Naive thymus-derived CD8-positive, alpha-beta T cell (primary cell): ENCODE results near the gene EHBP1. TPM values are rescaled to one million over a fixed set of nuclear protein-coding genes. Genes with fewer than 3 reads are reported as not detected.

Experiments used
- ATAC-seq, 2 donors: fragments of 150-1000 bp; cut with Tn5 transposase in 1 of 2; sonication (Bioruptor Pico), chemical (Tn5 transposase) in 1 of 2; 1 replicate in 1 of 2; 2 replicates in 1 of 2; pipeline ENCODE4 v1.10.0; 2021; ENCODE audit warnings: mild to moderate bottlenecking in 2 of 2, moderate library complexity in 2 of 2
- POLR2A ChIA-PET: fragments of 350-600 bp; sonication (Branson Sonifier 250); formaldehyde crosslinking; loops from one replicate; lab custom pipeline; 2021; ENCODE audit warnings: antibody characterized with exemption; lab: Charles Lee
- DNase-seq, 10 donors: peaks; one replicate each; pipeline versions ENCODE4 v3.0.0 to v3.0.0-alpha.2; 2020 to 2022
- H3K27ac Mint-ChIP-seq, 10 donors: one replicate each; pipeline ENCODE4 v1.8.0; 2020 to 2022; ENCODE audit warnings: mild to moderate bottlenecking in 10 of 10, mixed read lengths in 10 of 10, moderate library complexity in 4 of 10, inconsistent platforms in 1 of 10
- H3K27me3 Mint-ChIP-seq, 5 donors: one replicate each; pipeline ENCODE4 v1.8.0; 2021 to 2022; ENCODE audit warnings: mixed read lengths in 5 of 5
- H3K36me3 Mint-ChIP-seq, 3 donors: one replicate each; pipeline ENCODE4 v1.8.0; 2020 to 2022; ENCODE audit warnings: mixed read lengths in 3 of 3, mild to moderate bottlenecking in 2 of 3, inconsistent platforms in 1 of 3
- H3K4me1 Mint-ChIP-seq, 4 donors: one replicate each; pipeline ENCODE4 v1.8.0; 2021 to 2022; ENCODE audit warnings: mixed read lengths in 4 of 4
- H3K4me3 Mint-ChIP-seq, 10 donors: one replicate each; pipeline ENCODE4 v1.8.0; 2020 to 2022; ENCODE audit warnings: mild to moderate bottlenecking in 10 of 10, mixed read lengths in 10 of 10, moderate library complexity in 6 of 10, inconsistent platforms in 1 of 10
- H3K9me3 Mint-ChIP-seq, 9 donors: one replicate each; pipeline ENCODE4 v1.8.0; 2020 to 2022; ENCODE audit warnings: mixed read lengths in 9 of 9, mild to moderate bottlenecking in 3 of 9, inconsistent platforms in 1 of 9, moderate library complexity in 1 of 9
- polyA plus RNA-seq, 3 donors: library from polyadenylated mRNA; unstranded; fragments of 300-500 nt; fragmentation: Illumina TruSeq; gene quantifications; one replicate each; pipeline ENCODE4 v1.2.3, GENCODE V29; 2021
- total RNA-seq, 8 experiments: library from RNA in 2 of 8; stranded (reverse) in 2 of 8; gene quantifications; one replicate each; pipeline ENCODE4 v1.2.3 and lab custom pipeline; 2021 to 2026

Gene EHBP1
- total and polyA plus RNA-seq, 5 experiments from 2014 or later = 9.8 to 30.8 (median 10.3) TPM

DNA sequence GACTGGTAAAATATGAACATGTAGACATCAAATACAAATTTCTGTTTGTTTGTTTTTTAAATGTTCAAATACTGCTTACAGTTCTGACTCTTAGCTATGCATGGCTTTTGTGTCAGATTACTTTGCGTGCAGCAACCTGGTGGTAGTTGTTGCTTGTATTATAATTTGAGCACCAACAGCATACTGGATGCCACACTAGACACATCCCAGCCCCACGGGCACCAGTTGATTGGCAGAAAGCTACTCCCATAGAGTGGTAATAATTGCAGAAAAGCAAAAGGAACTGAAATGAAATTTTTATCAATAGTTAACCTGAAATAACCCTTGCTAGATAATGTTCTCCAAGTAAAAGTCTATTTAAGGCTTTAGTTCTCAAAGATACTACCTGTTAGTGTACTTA lies 91.6 kb downstream of the EHBP1 start:
- Mint-ChIP-seq H3K9me3 (no peaks in the 10 kb centered on the region), H3K4me3 (no peak overlapping the region), H3K27ac (no peak overlapping the region), H3K27me3 (no peaks in the 10 kb centered on the region), H3K4me1 (peaks cover 11 to 27% (median 24%) of the 10 kb centered on the region in 4 donors), H3K36me3 (no peaks in the 10 kb centered on the region)
- no peak for DNase-seq
- no peak for ATAC-seq
- POLR2A ChIA-PET = no interaction called here

DNA sequence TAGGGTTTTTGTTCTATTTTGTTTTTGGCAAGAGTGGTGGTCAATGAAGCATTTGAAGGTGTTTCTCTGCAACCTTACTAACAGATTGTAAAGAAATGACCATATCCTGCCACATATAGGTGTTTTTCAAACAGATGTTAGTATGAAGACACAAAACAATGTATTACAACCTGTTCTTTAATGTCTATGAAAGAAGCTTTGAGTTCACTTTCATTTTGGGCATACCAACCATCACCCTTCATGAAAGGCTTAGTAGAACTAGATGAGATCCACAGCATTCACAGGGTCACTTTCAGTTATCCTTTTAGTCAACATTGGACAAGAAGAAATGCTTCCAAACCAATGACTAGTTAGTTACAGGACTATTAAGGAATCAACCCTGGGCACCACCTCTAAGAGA lies 95.1 kb downstream of the EHBP1 start:
- Mint-ChIP-seq H3K27me3 (no peaks in the 10 kb centered on the region), H3K36me3 (peaks cover 0 to 6% (median 5%) of the 10 kb centered on the region in 3 donors), H3K27ac (no peak overlapping the region), H3K9me3 (no peaks in the 10 kb centered on the region), H3K4me3 (peak overlapping the region in 2 of 10 donors; percentile 4 to 61), H3K4me1 (peaks cover 9 to 29% (median 26%) of the 10 kb centered on the region in 4 donors)
- POLR2A ChIA-PET = no interaction called here
- ATAC-seq (no peak), DNase-seq (no peak)

DNA sequence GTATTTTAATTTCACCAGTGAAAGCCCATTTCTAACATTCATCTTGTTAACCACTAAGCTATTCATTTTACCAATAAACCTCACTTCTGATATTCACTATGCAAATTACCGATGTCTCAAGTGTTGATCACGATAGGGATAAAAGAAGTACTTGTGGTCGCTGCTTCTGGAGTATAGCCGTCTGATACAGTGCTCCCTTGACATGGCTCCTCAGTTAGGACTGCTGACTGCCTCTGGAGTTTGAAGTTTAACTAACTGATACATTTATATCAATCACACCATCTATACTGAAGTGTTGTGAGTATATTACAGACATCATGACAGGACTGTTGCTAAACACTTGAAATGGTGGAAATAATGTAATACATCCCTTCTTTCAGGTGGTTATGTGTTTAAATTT lies 95.6 kb downstream of the EHBP1 start:
- Mint-ChIP-seq H3K36me3 (peaks cover 0 to 11% (median 9%) of the 10 kb centered on the region in 3 donors), H3K27ac (peak overlapping the region in 2 of 10 donors; percentile 29 to 50), H3K4me3 (peak overlapping the region in 5 of 10 donors; percentile 25 to 61 (median 59)), H3K4me1 (peaks cover 9 to 29% (median 26%) of the 10 kb centered on the region in 4 donors), H3K27me3 (no peaks in the 10 kb centered on the region), H3K9me3 (peaks cover 0 to 4% (median 0%) of the 10 kb centered on the region in 9 donors)
- no peak for DNase-seq
- ATAC-seq = no peak
- POLR2A ChIA-PET = no interaction called here

DNA sequence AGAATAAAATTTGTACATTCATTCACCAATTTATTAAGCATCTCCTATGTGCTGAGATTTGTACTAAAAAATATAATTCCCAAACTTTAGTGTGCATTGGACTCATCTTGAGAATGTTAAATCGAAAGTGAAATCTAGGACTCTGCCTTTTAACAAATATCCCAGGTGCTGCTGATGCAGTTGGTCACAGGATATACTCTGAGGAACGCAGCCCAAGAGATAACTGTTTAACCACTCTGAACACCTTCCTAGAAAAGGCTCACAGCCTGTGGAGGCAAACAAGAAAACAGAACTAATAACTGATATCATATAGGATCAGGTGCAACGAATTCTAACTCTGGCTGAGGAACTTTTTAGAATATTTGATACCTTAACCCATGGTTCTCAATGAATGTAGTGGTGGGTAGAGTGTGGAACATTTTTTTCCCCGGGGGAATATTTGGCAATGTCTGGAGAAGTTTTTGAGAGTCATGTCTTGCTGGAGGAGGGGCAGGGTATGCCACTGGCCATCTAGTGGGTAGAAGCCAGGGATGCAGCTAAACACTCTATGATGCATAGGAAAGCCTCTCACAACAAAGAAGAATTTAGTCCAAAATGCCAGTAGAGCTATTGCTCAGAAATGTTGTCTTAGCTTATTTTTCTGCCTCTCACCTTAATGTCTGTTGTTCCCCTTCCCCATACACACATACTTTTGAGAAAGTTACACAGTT lies 96.5 kb downstream of the EHBP1 start:
- H3K9me3 Mint-ChIP-seq = peaks cover 0 to 10% (median under 1%) of the 10 kb centered on the region in 9 donors
- peaks cover 0 to 19% (median 16%) of the 10 kb centered on the region in 3 donors for H3K36me3 Mint-ChIP-seq
- H3K4me3 Mint-ChIP-seq = peak overlapping the region; percentile 19 to 63 (median 60)
- ATAC-seq (no peak), DNase-seq (no peak)
- peak overlapping the region in 6 of 10 donors; percentile 2 to 65 (median 52) for H3K27ac Mint-ChIP-seq
- H3K4me1 Mint-ChIP-seq = peaks cover 9 to 29% (median 26%) of the 10 kb centered on the region in 4 donors
- H3K27me3 Mint-ChIP-seq = no peaks in the 10 kb centered on the region
- POLR2A ChIA-PET = no interaction called here

GRCh38 chr2:62803961-62804360 lies 98.4 kb downstream of the EHBP1 start:
- Mint-ChIP-seq H3K36me3 (peaks cover 13 to 32% (median 28%) of the 10 kb centered on the region in 3 donors), H3K27me3 (no peaks in the 10 kb centered on the region), H3K4me1 (peaks cover 13 to 35% (median 27%) of the 10 kb centered on the region in 4 donors), H3K27ac (no peak overlapping the region), H3K4me3 (no peak overlapping the region), H3K9me3 (peaks cover 3 to 15% (median 10%) of the 10 kb centered on the region in 9 donors)
- POLR2A ChIA-PET = no interaction called here
- DNase-seq (no peak), ATAC-seq (no peak)

DNA sequence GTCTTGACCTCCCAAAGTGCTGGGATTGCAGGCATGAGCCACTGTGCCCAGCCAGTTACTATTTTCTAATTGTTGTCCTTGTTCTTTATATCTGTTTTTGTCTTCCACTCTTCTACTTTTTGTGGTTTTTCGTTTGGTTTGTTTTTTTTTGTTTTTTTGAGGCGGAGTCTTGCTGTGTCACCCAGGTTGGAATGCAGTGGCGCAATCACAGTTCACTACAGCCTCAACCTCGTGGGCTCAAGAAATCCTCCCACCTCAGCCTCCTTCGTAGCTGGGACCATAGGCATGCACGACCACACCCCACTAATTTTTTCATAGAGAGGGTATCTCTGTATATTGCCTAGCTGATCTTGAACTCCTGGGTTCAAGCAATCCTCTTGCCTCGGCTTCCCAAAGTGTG lies 100.7 kb downstream of the EHBP1 start:
- no peak for DNase-seq
- H3K4me1 Mint-ChIP-seq = peaks cover 8 to 23% (median 11%) of the 10 kb centered on the region in 4 donors
- peaks cover 13 to 34% (median 28%) of the 10 kb centered on the region in 3 donors for H3K36me3 Mint-ChIP-seq
- POLR2A ChIA-PET = no interaction called here
- peaks cover 3 to 15% (median 10%) of the 10 kb centered on the region in 9 donors for H3K9me3 Mint-ChIP-seq
- peak overlapping the region in 1 of 10 donors; percentile 8 for H3K4me3 Mint-ChIP-seq
- H3K27me3 Mint-ChIP-seq = no peaks in the 10 kb centered on the region
- ATAC-seq = no peak
- H3K27ac Mint-ChIP-seq = no peak overlapping the region

- ATAC-seq = no peak
- Mint-ChIP-seq H3K4me3 (no peak overlapping the region), H3K27me3 (no peaks in the 10 kb centered on the region), H3K36me3 (peaks cover 13 to 34% (median 28%) of the 10 kb centered on the region in 3 donors), H3K4me1 (peaks cover 0 to 17% (median 10%) of the 10 kb centered on the region in 4 donors), H3K9me3 (peaks cover 3 to 15% (median 10%) of the 10 kb centered on the region in 9 donors), H3K27ac (no peak overlapping the region)
- DNase-seq = no peak
- POLR2A ChIA-PET = no interaction called here
Observed at GRCh38 chr2:62808554-62808953, 103.0 kb downstream of the EHBP1 start.

DNA sequence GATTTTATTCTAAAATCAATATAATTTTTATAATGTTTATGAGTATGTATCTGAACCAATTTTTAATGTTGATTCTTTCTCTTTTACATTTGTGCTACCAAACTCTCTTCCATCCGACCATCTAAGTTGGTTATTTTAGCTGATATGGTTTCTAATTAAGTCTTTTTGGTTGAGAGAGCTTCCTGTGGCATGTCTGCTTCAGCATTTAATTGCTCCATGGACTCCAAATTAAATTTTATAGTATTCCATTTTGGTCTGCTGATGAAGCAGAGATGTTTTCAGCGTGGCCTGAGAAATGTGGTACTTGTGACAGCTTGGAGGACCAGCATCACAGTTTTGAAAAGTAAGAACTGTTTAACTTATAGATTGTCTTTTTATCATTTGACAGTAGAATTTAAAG lies 105.6 kb downstream of the EHBP1 start:
- ATAC-seq (no peak), DNase-seq (no peak)
- H3K4me3 Mint-ChIP-seq = no peak overlapping the region
- peaks cover 2 to 23% (median 14%) of the 10 kb centered on the region in 4 donors for H3K4me1 Mint-ChIP-seq
- H3K27me3 Mint-ChIP-seq = no peaks in the 10 kb centered on the region
- POLR2A ChIA-PET = no interaction called here
- H3K9me3 Mint-ChIP-seq = peaks cover 3 to 15% (median 8%) of the 10 kb centered on the region in 9 donors
- no peak overlapping the region for H3K27ac Mint-ChIP-seq
- peaks cover 13 to 26% (median 17%) of the 10 kb centered on the region in 3 donors for H3K36me3 Mint-ChIP-seq

DNA sequence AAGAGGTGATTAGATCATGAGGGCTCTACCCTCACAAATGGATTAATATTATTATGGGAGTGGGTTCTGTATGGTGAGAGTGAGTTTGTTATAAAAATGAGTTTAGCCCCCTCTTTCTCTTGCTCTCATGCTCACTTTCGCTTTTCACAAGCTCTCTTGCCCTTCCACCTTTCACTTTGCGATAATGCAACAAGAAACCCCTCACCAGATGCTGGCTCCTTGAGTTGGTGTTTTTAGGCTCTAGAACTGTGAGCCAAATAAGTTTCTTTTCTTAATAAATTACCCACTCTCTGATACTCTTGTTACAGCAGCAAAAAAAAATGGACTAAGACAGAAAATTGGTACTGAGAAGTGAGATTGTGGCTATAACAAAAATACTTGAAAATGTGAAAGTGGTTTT lies 106.5 kb downstream of the EHBP1 start:
- peaks cover 2 to 23% (median 15%) of the 10 kb centered on the region in 4 donors for H3K4me1 Mint-ChIP-seq
- peaks cover 0 to 15% (median 8%) of the 10 kb centered on the region in 9 donors for H3K9me3 Mint-ChIP-seq
- no peak overlapping the region for H3K4me3 Mint-ChIP-seq
- peak overlapping the region in 2 of 10 donors; percentile 5 to 20 for H3K27ac Mint-ChIP-seq
- ATAC-seq (no peak), DNase-seq (no peak)
- POLR2A ChIA-PET = no interaction called here
- H3K27me3 Mint-ChIP-seq = no peaks in the 10 kb centered on the region
- peaks cover 9 to 18% (median 13%) of the 10 kb centered on the region in 3 donors for H3K36me3 Mint-ChIP-seq

GRCh38 chr2:62812921-62813825 lies 107.7 kb downstream of the EHBP1 start:
- Mint-ChIP-seq H3K4me3 (no peak overlapping the region), H3K4me1 (peaks cover 2 to 21% (median 14%) of the 10 kb centered on the region in 4 donors), H3K9me3 (peaks cover 0 to 6% (median 3%) of the 10 kb centered on the region in 9 donors), H3K27ac (peak overlapping the region in 1 of 10 donors; percentile 24), H3K27me3 (no peaks in the 10 kb centered on the region), H3K36me3 (peaks cover 2 to 8% (median 6%) of the 10 kb centered on the region in 3 donors)
- DNase-seq (no peak), ATAC-seq (no peak)
- POLR2A ChIA-PET = no interaction called here

GRCh38 chr2:62814123-62814522 lies 108.6 kb downstream of the EHBP1 start:
- H3K4me3 Mint-ChIP-seq = no peak overlapping the region
- H3K4me1 Mint-ChIP-seq = peaks cover 2 to 15% (median 13%) of the 10 kb centered on the region in 4 donors
- H3K36me3 Mint-ChIP-seq = peaks cover 0 to 1% (median 0%) of the 10 kb centered on the region in 3 donors
- H3K27ac Mint-ChIP-seq = no peak overlapping the region
- POLR2A ChIA-PET = no interaction called here
- ATAC-seq = no peak
- H3K27me3 Mint-ChIP-seq = no peaks in the 10 kb centered on the region
- no peak for DNase-seq
- H3K9me3 Mint-ChIP-seq = no peaks in the 10 kb centered on the region

GRCh38 chr2:62817348-62817747 lies 111.8 kb downstream of the EHBP1 start:
- POLR2A ChIA-PET = no interaction called here
- DNase-seq (no peak), ATAC-seq (no peak)
- no peak overlapping the region for H3K27ac Mint-ChIP-seq
- H3K9me3 Mint-ChIP-seq = no peaks in the 10 kb centered on the region
- H3K4me3 Mint-ChIP-seq = no peak overlapping the region
- no peaks in the 10 kb centered on the region for H3K36me3 Mint-ChIP-seq
- no peaks in the 10 kb centered on the region for H3K27me3 Mint-ChIP-seq
- H3K4me1 Mint-ChIP-seq = peaks cover 2 to 10% (median 6%) of the 10 kb centered on the region in 4 donors
